Chondrocyte (in vitro differentiated cells): ENCODE measurements around the gene SLIT3. TPM values are rescaled to one million over a fixed set of nuclear protein-coding genes. Genes with fewer than 3 reads are reported as not detected.

Source experiments
- DNase-seq: peaks from one replicate; pipeline ENCODE4 v3.0.0; 2021; ENCODE audit warnings: mixed read lengths, low spot score
- H3K27ac Mint-ChIP-seq: one replicate; pipeline ENCODE4 v1.8.0; 2021; ENCODE audit warnings: mild to moderate bottlenecking, moderate library complexity, mixed read lengths; ENCODE audit not compliant: unreplicated experiment
- H3K27me3 Mint-ChIP-seq: 2 replicates; pipeline ENCODE4 v1.8.0; 2021; ENCODE audit warnings: low read depth, mixed read lengths
- H3K36me3 Mint-ChIP-seq: 2 replicates; pipeline ENCODE4 v1.8.0; 2021; ENCODE audit warnings: low read depth, mixed read lengths
- H3K4me1 Mint-ChIP-seq: 2 replicates; pipeline ENCODE4 v1.8.0; 2021; ENCODE audit warnings: low read depth, mild to moderate bottlenecking, mixed read lengths
- H3K4me3 Mint-ChIP-seq: one replicate; pipeline ENCODE4 v1.8.0; 2021; ENCODE audit warnings: mild to moderate bottlenecking, moderate library complexity, mixed read lengths; ENCODE audit not compliant: unreplicated experiment
- H3K9me3 Mint-ChIP-seq: 2 replicates; pipeline ENCODE4 v1.8.0; 2021; ENCODE audit warnings: low read depth, mixed read lengths
- CTCF ChIP-seq: fragments of 200-600 bp; sonication (generic); IDR thresholded peaks from 2 replicates; pipeline ENCODE4 v1.5.0; 2021; ENCODE audit warnings: antibody characterized with exemption, mild to moderate bottlenecking, moderate library complexity
- total RNA-seq: library from RNA; stranded (reverse); gene quantifications from 3 replicates; pipeline ENCODE4 v1.2.1, GENCODE V29; 2021

The SLIT3 gene
- total RNA-seq, 1 donor from 2014 or later = 116 TPM

GRCh38 chr5:168661593-168662485, 639.1 kb downstream of the SLIT3 start:
- Mint-ChIP-seq H3K36me3 (peaks cover 12% of the 10 kb centered on the region), H3K4me1 (no peaks in the 10 kb centered on the region), H3K9me3 (no peaks in the 10 kb centered on the region), H3K4me3 (no peak overlapping the region), H3K27ac (no peak overlapping the region), H3K27me3 (no peaks in the 10 kb centered on the region)
- DNase-seq = no peak
- no peak for TF ChIP-seq CTCF

- Mint-ChIP-seq H3K9me3 (no peaks in the 10 kb centered on the region), H3K27ac (no peak overlapping the region), H3K27me3 (no peaks in the 10 kb centered on the region), H3K36me3 (peaks cover 12% of the 10 kb centered on the region), H3K4me3 (no peak overlapping the region), H3K4me1 (no peaks in the 10 kb centered on the region)
- DNase-seq = no peak
- TF ChIP-seq CTCF = no peak
Observed at GRCh38 chr5:168660691-168661090, 640.2 kb downstream of the SLIT3 start.

- Mint-ChIP-seq H3K4me1 (peaks cover 5% of the 10 kb centered on the region), H3K27me3 (no peaks in the 10 kb centered on the region), H3K9me3 (no peaks in the 10 kb centered on the region), H3K4me3 (no peak overlapping the region), H3K27ac (no peak overlapping the region), H3K36me3 (peaks cover 9% of the 10 kb centered on the region)
- DNase-seq = no peak
- TF ChIP-seq CTCF = no peak
Observed at GRCh38 chr5:168659286-168659847, 641.6 kb downstream of the SLIT3 start.

GRCh38 chr5:168658394-168658793, 642.5 kb downstream of the SLIT3 start:
- peaks cover 3% of the 10 kb centered on the region for H3K36me3 Mint-ChIP-seq
- no peak for TF ChIP-seq CTCF
- no peak for DNase-seq
- H3K27ac Mint-ChIP-seq = no peak overlapping the region
- peaks cover 15% of the 10 kb centered on the region for H3K4me1 Mint-ChIP-seq
- no peaks in the 10 kb centered on the region for H3K27me3 Mint-ChIP-seq
- no peak overlapping the region for H3K4me3 Mint-ChIP-seq
- no peaks in the 10 kb centered on the region for H3K9me3 Mint-ChIP-seq

GRCh38 chr5:168656633-168657032, 644.3 kb downstream of the SLIT3 start:
- Mint-ChIP-seq H3K27me3 (no peaks in the 10 kb centered on the region), H3K27ac (no peak overlapping the region), H3K4me3 (no peak overlapping the region), H3K36me3 (peaks cover 2% of the 10 kb centered on the region), H3K9me3 (no peaks in the 10 kb centered on the region), H3K4me1 (peaks cover 28% of the 10 kb centered on the region)
- DNase-seq = no peak
- TF ChIP-seq CTCF = no peak
